ENCODE measurements around the gene PHLPP1. TPM values are rescaled to one million over a fixed set of nuclear protein-coding genes. Genes with fewer than 3 reads are reported as not detected.

Gene PHLPP1
- total and polyA plus RNA-seq, 9 donors = 4.4 to 15.9 (median 12.0) TPM

GRCh38 chr18:63002803-63003445 is 287.6 kb downstream of the PHLPP1 start:
- no peak for DNase-seq
- no peak for TF ChIP-seq EP300 (IDR thresholded peaks at IDR 0.05)
- TF ChIP-seq, protein P1, sequence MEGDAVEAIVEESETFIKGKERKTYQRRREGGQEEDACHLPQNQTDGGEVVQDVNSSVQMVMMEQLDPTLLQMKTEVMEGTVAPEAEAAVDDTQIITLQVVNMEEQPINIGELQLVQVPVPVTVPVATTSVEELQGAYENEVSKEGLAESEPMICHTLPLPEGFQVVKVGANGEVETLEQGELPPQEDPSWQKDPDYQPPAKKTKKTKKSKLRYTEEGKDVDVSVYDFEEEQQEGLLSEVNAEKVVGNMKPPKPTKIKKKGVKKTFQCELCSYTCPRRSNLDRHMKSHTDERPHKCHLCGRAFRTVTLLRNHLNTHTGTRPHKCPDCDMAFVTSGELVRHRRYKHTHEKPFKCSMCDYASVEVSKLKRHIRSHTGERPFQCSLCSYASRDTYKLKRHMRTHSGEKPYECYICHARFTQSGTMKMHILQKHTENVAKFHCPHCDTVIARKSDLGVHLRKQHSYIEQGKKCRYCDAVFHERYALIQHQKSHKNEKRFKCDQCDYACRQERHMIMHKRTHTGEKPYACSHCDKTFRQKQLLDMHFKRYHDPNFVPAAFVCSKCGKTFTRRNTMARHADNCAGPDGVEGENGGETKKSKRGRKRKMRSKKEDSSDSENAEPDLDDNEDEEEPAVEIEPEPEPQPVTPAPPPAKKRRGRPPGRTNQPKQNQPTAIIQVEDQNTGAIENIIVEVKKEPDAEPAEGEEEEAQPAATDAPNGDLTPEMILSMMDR (IDR thresholded peaks at IDR 0.05) = no peak
- TF ChIP-seq POLR2A (IDR thresholded peaks at IDR 0.05) = no peak
- intact Hi-C loops (cut with DNase I) = no loop called here
- Histone ChIP-seq H3K4me1 (ENCODE audit: insufficient read depth) (peaks cover 5% of the 10 kb centered on the region), H3K36me3 (no peaks in the 10 kb centered on the region), H3K27ac (no peak overlapping the region), H3K4me3 (no peak overlapping the region), H3K9me3 (no peaks in the 10 kb centered on the region), H3K27me3 (no peaks in the 10 kb centered on the region)
- WGBS, 3 donors = 83 to 88% (median 84%) methylated on average over 9 of the region's 9 CpGs

DNA sequence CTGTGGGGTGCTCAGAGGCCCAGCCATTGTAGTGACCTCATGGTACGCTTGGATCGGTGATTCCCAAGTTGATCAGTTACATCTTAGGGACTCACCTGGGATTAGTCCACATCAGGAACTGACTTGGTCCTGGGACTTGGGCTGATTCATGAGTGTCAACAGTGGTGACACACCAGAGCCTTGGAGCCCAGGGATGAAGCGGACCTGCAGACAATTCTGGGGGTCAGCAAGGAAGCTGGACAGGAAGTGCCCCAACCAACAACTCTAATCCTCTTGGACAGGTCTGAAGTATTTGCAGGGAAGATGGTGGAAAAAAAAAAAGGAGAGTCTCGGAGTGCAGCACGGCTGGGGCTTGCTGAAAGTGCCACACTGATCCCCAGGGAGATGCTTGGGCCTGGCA is 288.6 kb downstream of the PHLPP1 start:
- H3K4me3 ChIP-seq = no peak overlapping the region
- H3K27ac ChIP-seq = no peak overlapping the region
- peaks cover 4% of the 10 kb centered on the region for H3K4me1 ChIP-seq (ENCODE audit: insufficient read depth)
- DNase-seq = no peak
- no peaks in the 10 kb centered on the region for H3K9me3 ChIP-seq
- H3K36me3 ChIP-seq = no peaks in the 10 kb centered on the region
- no peaks in the 10 kb centered on the region for H3K27me3 ChIP-seq
- 96 to 98% (median 97%) methylated on average over 5 of the region's 5 CpGs for WGBS, 3 donors
- intact Hi-C loops (cut with DNase I) = no loop called here
- TF ChIP-seq, protein P1 (IDR thresholded peaks at IDR 0.05) = no peak
- TF ChIP-seq EP300 (IDR thresholded peaks at IDR 0.05) (no peak), POLR2A (IDR thresholded peaks at IDR 0.05) (no peak)

- H3K27ac ChIP-seq = no peak overlapping the region
- H3K4me3 ChIP-seq = no peak overlapping the region
- H3K27me3 ChIP-seq = no peaks in the 10 kb centered on the region
- no peak for DNase-seq
- intact Hi-C loops (cut with DNase I) = no loop called here
- H3K4me1 ChIP-seq (ENCODE audit: insufficient read depth) = no peaks in the 10 kb centered on the region
- H3K9me3 ChIP-seq = no peaks in the 10 kb centered on the region
- H3K36me3 ChIP-seq = no peaks in the 10 kb centered on the region
- 85 to 90% (median 85%) methylated on average over 9 of the region's 9 CpGs for WGBS, 3 donors
- TF ChIP-seq POLR2A (IDR thresholded peaks at IDR 0.05) (no peak), EP300 (IDR thresholded peaks at IDR 0.05) (no peak)
- TF ChIP-seq, protein P1 (IDR thresholded peaks at IDR 0.05) = no peak
Observed at GRCh38 chr18:63004466-63005089, 289.2 kb downstream of the PHLPP1 start.

DNA sequence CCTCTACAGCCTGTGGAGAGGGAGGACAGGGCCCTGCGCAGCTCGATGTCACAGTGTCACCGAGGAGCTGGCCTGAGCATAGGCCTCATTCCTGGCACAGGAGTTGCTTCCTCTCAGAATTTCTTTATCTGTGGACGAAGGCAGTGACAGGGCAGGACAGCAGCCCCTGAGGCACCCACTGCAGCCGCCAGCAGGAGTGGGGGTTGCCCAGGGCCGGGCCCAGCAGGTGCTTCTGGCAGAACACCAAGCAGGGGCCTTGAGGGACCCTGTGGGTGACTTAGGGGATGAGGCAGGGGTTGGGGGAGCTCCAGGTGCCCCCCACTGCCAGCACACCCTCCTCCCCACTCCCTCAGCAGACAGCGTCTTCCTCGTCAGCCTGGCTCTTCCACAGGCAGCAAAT is 290.0 kb downstream of the PHLPP1 start:
- Histone ChIP-seq H3K27ac (no peak overlapping the region), H3K4me3 (no peak overlapping the region), H3K27me3 (no peaks in the 10 kb centered on the region), H3K36me3 (no peaks in the 10 kb centered on the region), H3K9me3 (no peaks in the 10 kb centered on the region), H3K4me1 (ENCODE audit: insufficient read depth) (no peaks in the 10 kb centered on the region)
- intact Hi-C loops (cut with DNase I) = no loop called here
- WGBS, 3 donors = 81 to 85% (median 85%) methylated on average over 8 of the region's 8 CpGs
- no peak for DNase-seq
- TF ChIP-seq EP300 (IDR thresholded peaks at IDR 0.05) (no peak), POLR2A (IDR thresholded peaks at IDR 0.05) (no peak)
- TF ChIP-seq, protein P1 (IDR thresholded peaks at IDR 0.05) = no peak

Measured in ovary (tissue), 9 donors.